Posterior cingulate gyrus (tissue), 11 donors: ENCODE results near the gene ZNF620.

Experiments
- DNase-seq, 10 donors: peaks; one replicate each; pipeline versions ENCODE4 v3.0.0 to v3.0.0-alpha.2; 2020 to 2021; ENCODE audit warnings: mixed read lengths in 3 of 10
- intact Hi-C: fragments of 100-400 bp; cut with DNase I; formaldehyde crosslinking; loops from one replicate; pipeline ENCODE4 v1.15.1; 2023

The ZNF620 gene

GRCh38 chr3:40566694-40567093, 60.9 kb downstream of the ZNF620 start:
- DNase-seq: no peak
- intact Hi-C loops: no loop called here
